HL-60 (cell line): ENCODE measurements around the gene TMEM156.
"Not testable (repeated sequence)": the region's sequence is repeated elsewhere in the genome, so short reads cannot be mapped to it uniquely, and the experiment has no call there.

Experiments
- DNase-seq, 2 experiments: peaks; one replicate each; pipeline ENCODE4 v3.0.0-alpha.2; 2010 to 2020; ENCODE audit warnings: low read depth in 1 of 2, low spot score in 1 of 2
- H3K27ac ChIP-seq: fragments of 250-450 bp; sonication (Bioruptor Pico); replicated peaks from 2 replicates; pipeline ENCODE4 v1.5.1; 2020; ENCODE audit warnings: mild to moderate bottlenecking, moderate library complexity
- H3K27me3 ChIP-seq: fragments of 250-450 bp; sonication (Bioruptor Pico); 2 replicates; pipeline ENCODE4 v1.5.1; 2021; ENCODE audit warnings: mild to moderate bottlenecking, moderate library complexity; ENCODE audit not compliant: insufficient read depth, poor library complexity, severe bottlenecking
- H3K4me3 ChIP-seq: replicated peaks from 2 replicates; pipeline ENCODE4 v1.5.1; 2011; ENCODE audit warnings: mild to moderate bottlenecking, control low read depth, low read length; ENCODE audit not compliant: insufficient read depth
- GABPA ChIP-seq: IDR thresholded peaks from 2 replicates; pipeline ENCODE4 v1.6.1; 2012; ENCODE audit warnings: low read depth
- POLR2AphosphoS5 ChIP-seq: IDR thresholded peaks from 2 replicates; pipeline ENCODE4 v1.6.1; 2012; ENCODE audit warnings: low read depth
- SPI1 ChIP-seq: IDR thresholded peaks from 2 replicates; pipeline ENCODE4 v1.6.1; 2012; ENCODE audit warnings: low read depth, mild to moderate bottlenecking, borderline replicate concordance
- TF ChIP-seq, protein P1 (sequence below): IDR thresholded peaks from 2 replicates; pipeline ENCODE4 v1.6.1; 2012; ENCODE audit warnings: low read depth; ENCODE audit not compliant: insufficient replicate concordance
- TF ChIP-seq, protein P2 (sequence below): IDR thresholded peaks from one replicate; pipeline ENCODE4 v1.5.1; 2011; ENCODE audit warnings: low read length, control low read depth, inconsistent platforms; ENCODE audit not compliant: insufficient read depth

The TMEM156 gene

GRCh38 chr4:38964942-38965775, 67.0 kb downstream of the TMEM156 start:
- no peak overlapping the region for H3K27ac ChIP-seq
- DNase-seq = no peak

DNA sequence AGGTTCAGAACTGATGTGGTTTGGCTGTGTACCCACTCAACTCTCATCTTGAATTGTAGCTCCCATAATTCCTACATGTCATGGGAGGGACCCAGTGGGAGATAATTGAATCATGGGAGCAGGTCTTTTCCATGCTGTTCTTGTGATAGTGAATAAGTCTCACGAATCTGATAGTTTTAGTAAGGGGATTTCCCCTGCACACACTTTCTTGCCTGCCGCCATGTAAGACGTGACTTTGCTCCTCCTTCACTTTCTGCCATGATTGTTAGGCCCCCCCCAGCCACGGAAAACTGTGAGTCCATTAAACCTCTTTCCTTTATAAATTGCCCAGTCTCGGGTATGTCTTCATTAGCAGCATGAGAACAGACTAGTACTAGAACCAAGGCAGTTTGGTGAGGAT, 73.0 kb downstream of the TMEM156 start:
- not testable (repeated sequence) for DNase-seq, H3K27ac ChIP-seq, H3K4me3 ChIP-seq, H3K27me3 ChIP-seq

More at GRCh38 chr4:38964942-38965775, 67.0 kb downstream of the TMEM156 start:
- TF ChIP-seq SPI1 (no peak), POLR2AphosphoS5 (no peak), GABPA (no peak)
- TF ChIP-seq, protein P1, sequence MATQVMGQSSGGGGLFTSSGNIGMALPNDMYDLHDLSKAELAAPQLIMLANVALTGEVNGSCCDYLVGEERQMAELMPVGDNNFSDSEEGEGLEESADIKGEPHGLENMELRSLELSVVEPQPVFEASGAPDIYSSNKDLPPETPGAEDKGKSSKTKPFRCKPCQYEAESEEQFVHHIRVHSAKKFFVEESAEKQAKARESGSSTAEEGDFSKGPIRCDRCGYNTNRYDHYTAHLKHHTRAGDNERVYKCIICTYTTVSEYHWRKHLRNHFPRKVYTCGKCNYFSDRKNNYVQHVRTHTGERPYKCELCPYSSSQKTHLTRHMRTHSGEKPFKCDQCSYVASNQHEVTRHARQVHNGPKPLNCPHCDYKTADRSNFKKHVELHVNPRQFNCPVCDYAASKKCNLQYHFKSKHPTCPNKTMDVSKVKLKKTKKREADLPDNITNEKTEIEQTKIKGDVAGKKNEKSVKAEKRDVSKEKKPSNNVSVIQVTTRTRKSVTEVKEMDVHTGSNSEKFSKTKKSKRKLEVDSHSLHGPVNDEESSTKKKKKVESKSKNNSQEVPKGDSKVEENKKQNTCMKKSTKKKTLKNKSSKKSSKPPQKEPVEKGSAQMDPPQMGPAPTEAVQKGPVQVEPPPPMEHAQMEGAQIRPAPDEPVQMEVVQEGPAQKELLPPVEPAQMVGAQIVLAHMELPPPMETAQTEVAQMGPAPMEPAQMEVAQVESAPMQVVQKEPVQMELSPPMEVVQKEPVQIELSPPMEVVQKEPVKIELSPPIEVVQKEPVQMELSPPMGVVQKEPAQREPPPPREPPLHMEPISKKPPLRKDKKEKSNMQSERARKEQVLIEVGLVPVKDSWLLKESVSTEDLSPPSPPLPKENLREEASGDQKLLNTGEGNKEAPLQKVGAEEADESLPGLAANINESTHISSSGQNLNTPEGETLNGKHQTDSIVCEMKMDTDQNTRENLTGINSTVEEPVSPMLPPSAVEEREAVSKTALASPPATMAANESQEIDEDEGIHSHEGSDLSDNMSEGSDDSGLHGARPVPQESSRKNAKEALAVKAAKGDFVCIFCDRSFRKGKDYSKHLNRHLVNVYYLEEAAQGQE = no peak
- TF ChIP-seq, protein P2, sequence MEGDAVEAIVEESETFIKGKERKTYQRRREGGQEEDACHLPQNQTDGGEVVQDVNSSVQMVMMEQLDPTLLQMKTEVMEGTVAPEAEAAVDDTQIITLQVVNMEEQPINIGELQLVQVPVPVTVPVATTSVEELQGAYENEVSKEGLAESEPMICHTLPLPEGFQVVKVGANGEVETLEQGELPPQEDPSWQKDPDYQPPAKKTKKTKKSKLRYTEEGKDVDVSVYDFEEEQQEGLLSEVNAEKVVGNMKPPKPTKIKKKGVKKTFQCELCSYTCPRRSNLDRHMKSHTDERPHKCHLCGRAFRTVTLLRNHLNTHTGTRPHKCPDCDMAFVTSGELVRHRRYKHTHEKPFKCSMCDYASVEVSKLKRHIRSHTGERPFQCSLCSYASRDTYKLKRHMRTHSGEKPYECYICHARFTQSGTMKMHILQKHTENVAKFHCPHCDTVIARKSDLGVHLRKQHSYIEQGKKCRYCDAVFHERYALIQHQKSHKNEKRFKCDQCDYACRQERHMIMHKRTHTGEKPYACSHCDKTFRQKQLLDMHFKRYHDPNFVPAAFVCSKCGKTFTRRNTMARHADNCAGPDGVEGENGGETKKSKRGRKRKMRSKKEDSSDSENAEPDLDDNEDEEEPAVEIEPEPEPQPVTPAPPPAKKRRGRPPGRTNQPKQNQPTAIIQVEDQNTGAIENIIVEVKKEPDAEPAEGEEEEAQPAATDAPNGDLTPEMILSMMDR = no peak
- Histone ChIP-seq H3K4me3 (no peak overlapping the region), H3K27me3 (no peaks in the 10 kb centered on the region)

- no peak overlapping the region for H3K4me3 ChIP-seq
- TF ChIP-seq GABPA = no peak
- TF ChIP-seq SPI1 = no peak
- no peak for TF ChIP-seq POLR2AphosphoS5
- TF ChIP-seq, protein P2 = no peak
- TF ChIP-seq, protein P1 = no peak
- no peaks in the 10 kb centered on the region for H3K27me3 ChIP-seq
- no peak overlapping the region for H3K27ac ChIP-seq
- DNase-seq = no peak
These were observed 73.6 kb downstream of the TMEM156 start for GRCh38 chr4:38958453-38959190.

DNA sequence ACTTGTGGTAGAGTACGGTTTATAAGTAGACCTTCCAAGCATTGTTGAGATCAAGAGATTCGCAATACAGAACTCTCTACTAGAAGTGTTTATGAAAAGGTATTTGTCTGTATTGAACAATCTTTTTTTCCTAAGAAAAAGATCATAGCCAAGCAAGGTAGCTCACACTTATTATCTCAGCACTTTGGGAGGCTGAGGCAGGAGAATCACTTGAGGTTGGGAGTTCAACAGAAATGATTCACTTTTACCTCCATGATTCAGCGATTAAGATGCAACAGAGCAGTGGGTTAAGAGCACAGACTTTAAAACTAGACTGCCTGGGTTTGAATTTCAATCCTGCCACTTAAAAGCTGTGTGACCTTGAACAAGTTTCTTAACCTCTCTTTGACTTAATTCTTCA, 74.3 kb downstream of the TMEM156 start:
- DNase-seq = no peak
- H3K27me3 ChIP-seq = no peaks in the 10 kb centered on the region
- TF ChIP-seq POLR2AphosphoS5 = no peak
- TF ChIP-seq, protein P1 = no peak
- TF ChIP-seq, protein P2 = no peak
- TF ChIP-seq GABPA = no peak
- no peak for TF ChIP-seq SPI1
- no peak overlapping the region for H3K27ac ChIP-seq
- no peak overlapping the region for H3K4me3 ChIP-seq
